ENCODE measurements around the gene FNDC3B. TPM values are rescaled to one million over a fixed set of nuclear protein-coding genes. Genes with fewer than 3 reads are reported as not detected.

FNDC3B gene
- total and polyA plus RNA-seq, 2 of the 8 experiments (the other 6 are each of a cell fraction or from before 2014, with no cell fraction given): 14.1 to 44.4 TPM

- FAIRE-seq: no peak
- H2AFZ ChIP-seq (ENCODE audit: low read length): no peak overlapping the region
- no peak overlapping the region for H3K4me3 ChIP-seq (ENCODE audit: extremely low read depth in 1 of 4, insufficient read depth in 2 of 4, low read depth in 3 of 4, low read length in 4 of 4)
- no peak overlapping the region for H2BK5ac ChIP-seq (ENCODE audit: low read depth, low read length)
- no peak overlapping the region for H3K23ac ChIP-seq (ENCODE audit: insufficient read length)
- H3K14ac ChIP-seq (ENCODE audit: insufficient read length): no peak overlapping the region
- H4K8ac ChIP-seq (ENCODE audit: extremely low read depth, insufficient read depth, low read length): no peak overlapping the region
- no peak overlapping the region for H3K9ac ChIP-seq (replicated peaks in 1 of 4; ENCODE audit: extremely low read depth in 1 of 4, low read depth in 3 of 4, low read length in 3 of 4)
- H3K4ac ChIP-seq (replicated peaks; ENCODE audit: insufficient read length, low read depth, low read length): no peak overlapping the region
- H2AK5ac ChIP-seq (ENCODE audit: low read depth, low read length): no peak overlapping the region
- ChIA-PET CTCF (ENCODE audit: partially characterized antibody) (interaction anchor here (0.9 kb wide), 1 partner anchor 19 kb away, joined by 3 read pairs; no protein-coding TSS in a partner anchor), POLR2A (ENCODE audit: partially characterized antibody) (interaction anchor here (1.5 kb wide), 1 partner anchor 22 kb away, joined by 5 read pairs; no protein-coding TSS in a partner anchor)
- no peaks in the 10 kb centered on the region; a peak in 1 of 7 replicates for H3K4me1 ChIP-seq (replicated peaks in 1 of 4; ENCODE audit: control insufficient read depth in 3 of 4, insufficient read depth in 4 of 4, low read length in 3 of 4)
- no peak for DNase-seq (ENCODE audit: low read depth in 1 of 2, low spot score in 2 of 2)
- H4K20me1 ChIP-seq (replicated peaks in 1 of 2; ENCODE audit: control insufficient read depth in 1 of 2, insufficient read depth in 2 of 2, low read length in 2 of 2): peaks cover 2 to 8% of the 10 kb centered on the region in 2 experiments
- H3K79me2 ChIP-seq (ENCODE audit: control insufficient read depth in 1 of 2, insufficient read depth in 2 of 2, low read length in 2 of 2): peaks cover 0 to 87% of the 10 kb centered on the region in 2 experiments; a peak in 2 of 4 replicates
- H2BK15ac ChIP-seq (ENCODE audit: low read length): no peak overlapping the region
- no peaks in the 10 kb centered on the region for H3K9me3 ChIP-seq (ENCODE audit: insufficient read depth in 2 of 2, low read depth in 1 of 2, low read length in 1 of 2)
- no peak overlapping the region for H3K56ac ChIP-seq (replicated peaks; ENCODE audit: insufficient read length, low read depth, low read length)
- H3K36me3 ChIP-seq (ENCODE audit: control insufficient read depth in 2 of 4, insufficient read depth in 4 of 4, low read length in 3 of 4): no peaks in the 10 kb centered on the region
- H3K23me2 ChIP-seq (ENCODE audit: low read depth, low read length): no peaks in the 10 kb centered on the region
- H2BK12ac ChIP-seq (ENCODE audit: low read depth, low read length): no peak overlapping the region
- no peak overlapping the region for H4K91ac ChIP-seq (replicated peaks; ENCODE audit: insufficient read length, low read length)
- whole genome bisulfite sequencing, 2 experiments (ENCODE audit: extremely low coverage in 1 of 2, insufficient coverage in 1 of 2, insufficient read length in 1 of 2, insufficient replicate concordance in 2 of 2, low coverage in 1 of 2, low lambda C conversion rate in 2 of 2, missing lambda C conversion rate in 1 of 2): 85% methylated on average over 3 of the region's 3 CpGs; no CpG with 5 or more reads in 1 of the 2 experiments
- H3K27me3 ChIP-seq (replicated peaks in 1 of 4; ENCODE audit: control insufficient read depth in 3 of 4, extremely low read depth in 1 of 4, insufficient read depth in 3 of 4, low read length in 3 of 4): no peaks in the 10 kb centered on the region
- H4K5ac ChIP-seq (ENCODE audit: insufficient read length, low read depth, low read length): no peak overlapping the region
- no peak overlapping the region for H3K4me2 ChIP-seq (ENCODE audit: insufficient read depth in 1 of 2, low read depth in 2 of 2, low read length in 2 of 2)
- H3K27ac ChIP-seq (ENCODE audit: low read depth, low read length): no peak overlapping the region
- H3K18ac ChIP-seq (ENCODE audit: extremely low read depth, low read length): no peak overlapping the region
- H3K79me1 ChIP-seq (ENCODE audit: low read depth, low read length): peaks cover 4% of the 10 kb centered on the region; the same call in 1 of the 2 replicates
- no peak overlapping the region for H2BK120ac ChIP-seq (replicated peaks; ENCODE audit: low read depth, low read length)
- no peak overlapping the region for H2BK20ac ChIP-seq (ENCODE audit: low read length)
- TF ChIP-seq RNF2 (IDR thresholded peaks at IDR 0.05; ENCODE audit: borderline replicate concordance, low read depth, low read length, missing control alignments, poor library complexity, severe bottlenecking) (no peak), EP300 (IDR thresholded peaks at IDR 0.05; ENCODE audit: borderline replicate concordance in 1 of 2, low read depth in 2 of 2, low read length in 2 of 2) (no peak), CHD2 (IDR thresholded peaks at IDR 0.05; ENCODE audit: low read length) (no peak)
Measured at GRCh38 chr3:172057624-172058327, 18.4 kb downstream of the FNDC3B start.
